HG03575 (cell line): ENCODE results near the gene INPP5E.
"Not testable (repeated sequence)": the region's sequence is repeated elsewhere in the genome, so short reads cannot be mapped to it uniquely, and the experiment has no call there.

Source experiments
- ATAC-seq: cut with Tn5 transposase; IDR thresholded peaks from one replicate; pipeline ENCODE4 v1.9.1; 2021; ENCODE audit not compliant: unreplicated experiment, insufficient number of reproducible peaks, low FRiP score; ENCODE audit errors: extremely low read depth

Gene INPP5E

GRCh38 chr9:136434580-136435169 lies 5.0 kb downstream of the INPP5E start:
- ATAC-seq = no peak

- no peak for ATAC-seq
These were observed 5.6 kb downstream of the INPP5E start for GRCh38 chr9:136433849-136434579.

- ATAC-seq = no peak
These were observed 6.5 kb downstream of the INPP5E start for GRCh38 chr9:136433043-136433715.

- no peak for ATAC-seq
These were observed 7.1 kb downstream of the INPP5E start for GRCh38 chr9:136432591-136432990.

GRCh38 chr9:136431782-136432350 lies 7.8 kb downstream of the INPP5E start:
- no peak for ATAC-seq

- ATAC-seq = no peak
These were observed 8.9 kb downstream of the INPP5E start for GRCh38 chr9:136430588-136431234.

- no peak for ATAC-seq
These were observed 9.8 kb downstream of the INPP5E start for GRCh38 chr9:136429683-136430491.

- no peak for ATAC-seq
These were observed 10.5 kb downstream of the INPP5E start for GRCh38 chr9:136429075-136429628.

- ATAC-seq = no peak
These were observed 12.9 kb downstream of the INPP5E start for GRCh38 chr9:136426787-136427186.

- ATAC-seq = not testable (repeated sequence)
These were observed 14.3 kb downstream of the INPP5E start for GRCh38 chr9:136425367-136425766.

GRCh38 chr9:136424750-136425362 lies 14.8 kb downstream of the INPP5E start:
- no peak for ATAC-seq

- ATAC-seq = no peak
These were observed 16.1 kb downstream of the INPP5E start for GRCh38 chr9:136423432-136424146.

GRCh38 chr9:136422876-136423275 lies 16.8 kb downstream of the INPP5E start:
- no peak for ATAC-seq

- ATAC-seq = no peak
These were observed 17.9 kb downstream of the INPP5E start for GRCh38 chr9:136421791-136422190.

GRCh38 chr9:136419092-136419420 lies 20.6 kb downstream of the INPP5E start:
- ATAC-seq = no peak

GRCh38 chr9:136418182-136419091 lies 21.2 kb downstream of the INPP5E start:
- ATAC-seq = no peak

GRCh38 chr9:136416914-136417313 lies 22.7 kb downstream of the INPP5E start:
- no peak for ATAC-seq
